H1 (cell line): ENCODE data around the gene SLC35E1. TPM values are rescaled to one million over a fixed set of nuclear protein-coding genes. Genes with fewer than 3 reads are reported as not detected.

Experiments
- CBX5 ChIP-seq: fragments of 300-800, 300-1000 bp; sonication (generic); IDR thresholded peaks from 2 replicates; pipeline ENCODE4 v1.7.1; 2016; ENCODE audit warnings: antibody characterized with exemption, low read length, low read depth
- EGR1 ChIP-seq: IDR thresholded peaks from 2 replicates; pipeline ENCODE4 v1.6.1; 2011; ENCODE audit warnings: low read depth, low read length, borderline replicate concordance
- POLR2A ChIP-seq, 2 experiments: IDR thresholded peaks; 1 replicate in 1 of 2; 2 replicates in 1 of 2; pipeline ENCODE4 v1.6.1; 2011; ENCODE audit warnings: low read depth in 2 of 2, low read length in 2 of 2, mild to moderate bottlenecking in 2 of 2; ENCODE audit errors: control extremely low read depth in 1 of 2
- SIN3A ChIP-seq, 2 experiments: IDR thresholded peaks in 1 of 2; conservative IDR thresholded peaks in 1 of 2; 2 replicates each; pipeline ENCODE4 v1.6.1; 2011 to 2012; ENCODE audit warnings: low read length in 2 of 2, improper control_type of control experiment in 1 of 2, low read depth in 1 of 2, mild to moderate bottlenecking in 1 of 2
- TEAD4 ChIP-seq: IDR thresholded peaks from 2 replicates; pipeline ENCODE4 v1.6.1; 2012; ENCODE audit warnings: low read depth, low read length, inconsistent platforms, mixed read lengths
- ZNF274 ChIP-seq: IDR thresholded peaks from 2 replicates; pipeline ENCODE4 v1.7.0; 2012; ENCODE audit warnings: low read length, borderline replicate concordance; ENCODE audit errors: extremely low read depth
- polyA plus RNA-seq, 7 experiments: library from polyadenylated mRNA; depleted of rRNA in 3 of 7; stranded (reverse) in 5 of 7; unstranded in 2 of 7; fragments of >200 nt in 5 of 7; fragments of 200-250 nt in 2 of 7; gene quantifications; 1 replicate in 5 of 7; 2 replicates in 1 of 7; 4 replicates in 1 of 7; pipeline versions ENCODE4 v1.2.1 to v1.2.3, GENCODE V29; 2011 to 2013; ENCODE audit warnings: missing spikeins in 2 of 7, mixed read lengths in 2 of 7
- total RNA-seq: library from RNA; stranded (reverse); fragmentation: NEBNext Ultra II Directional; extraction: Animal tissue kit (Norgen Biotek cat#: 25700); gene quantifications from 2 replicates; pipeline ENCODE4 v1.2.1, GENCODE V29; 2021
- TF ChIP-seq, protein P1 (sequence below): IDR thresholded peaks from 2 replicates; pipeline ENCODE4 v1.6.1; 2012; ENCODE audit warnings: low read length, inconsistent platforms

SLC35E1 gene
- total and polyA plus RNA-seq, 2 of the 8 experiments (the other 6 are each of a cell fraction or from before 2014, with no cell fraction given), result 26.0 to 31.9 TPM

DNA sequence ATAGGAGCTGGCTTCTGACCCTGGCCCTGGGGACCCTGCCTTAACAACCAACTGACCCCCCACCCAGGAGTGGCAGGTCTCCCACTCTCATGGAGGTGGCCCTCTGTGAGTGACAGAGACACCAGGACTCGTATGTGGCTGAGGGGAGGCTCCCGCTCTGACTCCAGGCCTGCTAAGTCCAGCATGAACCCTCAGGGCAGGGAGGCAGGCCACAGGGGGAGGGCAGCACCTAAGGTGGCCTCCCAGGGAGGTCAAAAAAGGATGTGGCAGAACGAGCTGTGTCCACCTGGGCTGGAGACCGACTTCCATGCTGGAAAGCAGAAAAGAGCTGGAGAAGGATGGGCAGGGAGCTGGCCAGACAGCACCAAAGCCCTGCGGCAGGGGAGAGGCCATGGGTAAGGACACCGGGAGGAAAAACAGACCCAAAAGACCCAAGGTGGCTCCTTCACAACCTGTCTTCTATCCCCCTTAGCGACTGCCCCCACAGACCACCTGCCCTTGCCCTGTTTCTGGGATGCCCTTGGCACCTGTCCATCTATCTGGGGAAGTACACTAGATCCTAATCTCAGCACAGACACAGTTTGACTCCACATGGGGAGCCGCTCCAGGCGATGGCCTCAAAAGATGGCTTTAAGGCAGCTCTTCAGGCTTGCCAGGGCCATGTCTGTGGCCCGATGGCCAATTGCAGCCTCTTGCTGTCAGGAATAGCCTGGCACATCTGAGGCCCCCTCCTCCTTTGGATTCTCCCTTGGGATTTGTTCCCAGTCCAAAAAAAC is 10.5 kb upstream of the SLC35E1 start (continued):
- TF ChIP-seq EGR1 (no peak), TEAD4 (no peak), CBX5 (no peak), SIN3A (conservative IDR thresholded peaks at IDR 0.05 in 1 of 2, IDR thresholded peaks at IDR 0.05 in 1 of 2; ENCODE audit: low read depth in 1 of 2, low read length in 2 of 2) (no peak), POLR2A (IDR thresholded peaks at IDR 0.05; ENCODE audit: control extremely low read depth in 1 of 2, low read depth in 2 of 2, low read length in 2 of 2) (no peak), ZNF274 (no peak)
- TF ChIP-seq, protein P1, sequence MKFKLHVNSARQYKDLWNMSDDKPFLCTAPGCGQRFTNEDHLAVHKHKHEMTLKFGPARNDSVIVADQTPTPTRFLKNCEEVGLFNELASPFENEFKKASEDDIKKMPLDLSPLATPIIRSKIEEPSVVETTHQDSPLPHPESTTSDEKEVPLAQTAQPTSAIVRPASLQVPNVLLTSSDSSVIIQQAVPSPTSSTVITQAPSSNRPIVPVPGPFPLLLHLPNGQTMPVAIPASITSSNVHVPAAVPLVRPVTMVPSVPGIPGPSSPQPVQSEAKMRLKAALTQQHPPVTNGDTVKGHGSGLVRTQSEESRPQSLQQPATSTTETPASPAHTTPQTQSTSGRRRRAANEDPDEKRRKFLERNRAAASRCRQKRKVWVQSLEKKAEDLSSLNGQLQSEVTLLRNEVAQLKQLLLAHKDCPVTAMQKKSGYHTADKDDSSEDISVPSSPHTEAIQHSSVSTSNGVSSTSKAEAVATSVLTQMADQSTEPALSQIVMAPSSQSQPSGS, result no peak
